Spleen (tissue), 7 donors: ENCODE measurements around the gene ZNF254.

Experiments used
- CTCF ChIP-seq, 11 experiments: fragments of 200-600 bp in 7 of 11; fragments of 450-650 bp in 4 of 11; sonication (generic) in 4 of 11; IDR thresholded peaks in 8 of 11; conservative IDR thresholded peaks in 3 of 11; 1 replicate in 7 of 11; 2 replicates in 4 of 11; pipeline versions ENCODE4 v1.4.0 to v1.8.0; 2016 to 2021; ENCODE audit warnings: antibody characterized with exemption in 11 of 11, inconsistent platforms in 4 of 11, mild to moderate bottlenecking in 1 of 11
- POLR2A ChIP-seq, 3 donors: fragments of 450-650 bp; IDR thresholded peaks; one replicate each; pipeline ENCODE4 v1.5.1; 2017; ENCODE audit warnings: antibody characterized with exemption in 3 of 3, mild to moderate bottlenecking in 1 of 3
- POLR2AphosphoS5 ChIP-seq, 3 donors: sonication (generic); formaldehyde crosslinking; IDR thresholded peaks; one replicate each; pipeline ENCODE4 v1.5.1; 2017; ENCODE audit warnings: antibody characterized with exemption in 3 of 3
- donor health status: DM: no; HTN: no; CAD: no; lungs with moderate emphysema.
- donor health status: DM: no; HTN: no; CAD: no.
- donor health status: DM: no; HTN: no; CAD: no.

DNA sequence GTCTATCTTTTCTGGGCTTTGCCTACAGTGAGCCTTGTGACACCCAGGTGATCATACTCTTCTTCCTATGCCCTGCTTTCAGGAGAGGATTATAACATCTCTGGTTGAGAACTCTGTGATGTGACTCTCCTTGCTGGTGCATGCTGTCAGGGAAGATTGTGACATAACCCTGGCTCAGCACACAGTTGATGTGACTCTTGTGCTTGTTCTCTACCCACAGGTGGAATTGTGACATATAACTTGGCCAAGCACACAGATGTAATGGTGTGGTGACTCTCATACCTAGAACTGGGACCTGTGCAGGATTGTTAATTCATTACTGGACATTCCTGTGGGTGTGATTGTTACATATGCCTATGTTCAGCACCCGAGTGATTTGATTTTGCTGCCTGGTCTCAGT, 21.7 kb upstream of the ZNF254 start:
- TF ChIP-seq CTCF (IDR thresholded peaks at IDR 0.05 in 8 of 11, conservative IDR thresholded peaks at IDR 0.05 in 3 of 11), result no peak
- TF ChIP-seq POLR2A (IDR thresholded peaks at IDR 0.05), result no peak
- peak in 1 of 3 donors; percentile 22 for TF ChIP-seq POLR2AphosphoS5 (IDR thresholded peaks at IDR 0.05)
